ENCODE data around the gene KCNJ11. TPM values are rescaled to one million over a fixed set of nuclear protein-coding genes. Genes with fewer than 3 reads are reported as not detected.
"Not testable (repeated sequence)": the region's sequence is repeated elsewhere in the genome, so short reads cannot be mapped to it uniquely, and the experiment has no call there.

KCNJ11 gene
- 0.55 TPM for polyA plus RNA-seq (2012; ENCODE audit: missing spikeins)

DNA sequence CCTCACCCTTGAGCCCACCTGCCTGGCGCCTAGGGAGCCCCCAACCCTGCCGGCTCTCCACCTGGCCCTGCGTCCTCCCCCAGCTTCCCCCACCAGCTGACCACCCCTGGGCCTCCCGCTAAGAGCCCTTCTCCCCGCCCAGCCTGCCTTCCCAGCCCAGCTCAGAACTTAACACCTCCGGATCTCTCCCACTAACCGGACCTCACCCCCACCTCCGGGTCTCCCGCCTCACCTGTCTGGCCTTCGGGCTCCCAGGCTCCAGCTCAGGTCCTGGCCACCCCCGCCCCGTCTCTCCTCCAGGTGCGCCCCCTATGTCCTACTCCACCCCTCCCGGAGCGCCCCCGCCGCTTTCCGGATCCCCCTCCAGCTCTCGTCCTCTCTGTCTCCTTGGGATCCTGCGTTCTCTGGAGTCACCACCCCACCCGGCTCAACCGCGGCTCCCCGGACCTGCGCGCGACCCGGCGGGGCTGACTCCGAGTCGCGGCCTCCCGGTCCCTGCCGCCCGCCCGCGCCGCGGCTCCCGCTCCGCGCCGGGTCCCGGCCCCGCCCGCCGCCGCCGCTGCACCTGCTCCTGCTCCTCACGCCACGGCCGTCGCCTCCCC lies at the start of gene KCNJ11:
Gene KCNJ11 (minus strand): TSS at position 51 of the 602 bp plus-strand sequence. CDS start 568 bp downstream, outside the sequence.
- no peak for DNase-seq (ENCODE audit: insufficient read length)
- FAIRE-seq: peak; percentile 17
- no peak for TF ChIP-seq TAF1 (IDR thresholded peaks at IDR 0.05; ENCODE audit: borderline replicate concordance, low read depth, low read length)
- no peak for TF ChIP-seq POLR2A (IDR thresholded peaks at IDR 0.05; ENCODE audit: low read depth, low read length)

DNA sequence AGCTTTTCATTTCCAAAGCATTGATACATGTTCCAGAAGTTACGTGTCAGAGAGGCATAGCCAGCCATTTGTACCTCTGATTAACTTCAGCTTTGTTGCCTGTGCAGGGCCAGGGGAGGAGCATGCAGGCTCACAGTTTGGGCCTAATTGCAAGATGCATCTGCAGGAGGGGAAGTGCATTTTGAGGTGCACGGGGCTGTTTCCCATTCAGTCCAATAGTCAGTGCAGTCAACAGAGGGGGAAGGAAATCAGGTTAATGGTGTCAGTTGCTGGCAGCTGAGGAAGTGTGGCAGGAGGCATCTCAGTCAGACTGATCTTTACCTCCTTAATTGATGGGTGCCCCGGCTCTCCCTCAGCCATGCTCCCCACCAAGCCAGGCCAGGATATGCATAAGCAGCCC lies 48.9 kb upstream of the KCNJ11 start:
- TF ChIP-seq POLR2A (IDR thresholded peaks at IDR 0.05; ENCODE audit: low read depth, low read length) (no peak), POLR2AphosphoS5 (IDR thresholded peaks at IDR 0.05; ENCODE audit: low read depth, low read length) (no peak), TAF1 (IDR thresholded peaks at IDR 0.05; ENCODE audit: borderline replicate concordance, low read depth, low read length) (no peak)
- FAIRE-seq: no peak
- DNase-seq (ENCODE audit: insufficient read length): no peak

DNA sequence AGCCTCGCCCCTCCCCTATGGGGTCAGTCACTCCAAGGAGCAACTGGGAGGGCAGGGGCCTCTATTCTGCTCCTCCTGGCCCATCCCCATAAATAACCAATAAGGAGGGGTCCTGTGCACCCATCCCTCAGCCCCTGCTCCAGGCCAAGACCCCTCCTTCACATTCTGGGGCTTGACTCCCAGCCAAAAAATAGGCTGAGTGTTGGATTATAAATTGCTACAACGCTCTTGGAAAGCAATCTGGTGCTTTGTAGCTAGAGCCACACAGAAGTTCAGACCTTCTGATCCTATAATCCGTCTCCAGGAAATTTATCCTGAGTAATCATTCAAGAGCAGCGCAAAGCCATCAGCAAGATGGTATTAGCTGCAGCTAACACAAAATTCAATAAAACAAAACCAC lies 45.6 kb upstream of the KCNJ11 start:
- no peak for FAIRE-seq
- no peak for TF ChIP-seq POLR2A (IDR thresholded peaks at IDR 0.05; ENCODE audit: low read depth, low read length)
- TF ChIP-seq TAF1 (IDR thresholded peaks at IDR 0.05; ENCODE audit: borderline replicate concordance, low read depth, low read length): no peak
- TF ChIP-seq POLR2AphosphoS5 (IDR thresholded peaks at IDR 0.05; ENCODE audit: low read depth, low read length): no peak
- DNase-seq (ENCODE audit: insufficient read length): no peak

DNA sequence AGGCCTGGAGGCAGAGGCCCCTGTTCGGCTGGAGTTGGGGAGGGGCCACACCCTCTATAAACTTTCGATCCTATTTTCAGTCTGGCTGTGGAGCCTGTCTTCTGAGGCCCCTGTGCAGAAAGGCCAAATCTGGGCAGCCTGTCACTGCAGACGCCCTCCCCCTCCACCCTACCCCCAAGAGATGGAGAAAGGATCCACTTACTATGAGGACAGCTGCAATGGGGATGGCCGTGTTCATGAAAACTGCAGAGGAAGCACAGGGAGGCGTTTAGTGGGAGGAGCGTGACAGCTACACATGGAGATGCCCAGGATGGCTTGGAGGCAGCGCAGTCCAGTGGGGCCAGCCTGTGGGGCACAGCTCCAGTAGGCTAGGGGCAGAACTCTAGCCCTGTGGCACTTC lies 43.5 kb upstream of the KCNJ11 start:
- FAIRE-seq (no peak), DNase-seq (ENCODE audit: insufficient read length) (no peak)

DNA sequence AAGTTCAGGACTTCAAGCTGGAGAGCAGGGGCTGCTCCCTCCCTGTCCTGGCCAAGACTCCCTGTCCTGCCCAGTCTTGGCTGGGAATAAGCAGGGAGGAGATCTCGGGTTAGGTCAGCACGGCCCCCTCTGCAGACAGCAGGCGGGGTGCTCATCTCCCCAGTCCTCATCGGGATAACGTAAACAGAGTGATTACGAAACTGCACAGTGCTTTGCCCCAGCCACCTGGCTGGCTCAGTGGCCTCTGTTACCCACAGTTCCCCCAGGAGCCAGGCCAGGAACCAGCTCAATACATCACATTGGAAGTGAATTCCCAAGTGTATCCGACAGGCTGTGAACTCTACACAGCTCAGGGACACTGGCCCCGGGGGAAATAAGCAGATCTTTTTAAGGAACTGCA lies 42.7 kb upstream of the KCNJ11 start:
- no peak for TF ChIP-seq POLR2AphosphoS5 (IDR thresholded peaks at IDR 0.05; ENCODE audit: low read depth, low read length)
- TF ChIP-seq POLR2A (IDR thresholded peaks at IDR 0.05; ENCODE audit: low read depth, low read length): no peak
- FAIRE-seq: no peak

More for the DNA sequence above, 43.5 kb upstream of the KCNJ11 start:
- TF ChIP-seq TAF1 (IDR thresholded peaks at IDR 0.05; ENCODE audit: borderline replicate concordance, low read depth, low read length) (no peak), POLR2AphosphoS5 (IDR thresholded peaks at IDR 0.05; ENCODE audit: low read depth, low read length) (no peak), POLR2A (IDR thresholded peaks at IDR 0.05; ENCODE audit: low read depth, low read length) (no peak)

DNA sequence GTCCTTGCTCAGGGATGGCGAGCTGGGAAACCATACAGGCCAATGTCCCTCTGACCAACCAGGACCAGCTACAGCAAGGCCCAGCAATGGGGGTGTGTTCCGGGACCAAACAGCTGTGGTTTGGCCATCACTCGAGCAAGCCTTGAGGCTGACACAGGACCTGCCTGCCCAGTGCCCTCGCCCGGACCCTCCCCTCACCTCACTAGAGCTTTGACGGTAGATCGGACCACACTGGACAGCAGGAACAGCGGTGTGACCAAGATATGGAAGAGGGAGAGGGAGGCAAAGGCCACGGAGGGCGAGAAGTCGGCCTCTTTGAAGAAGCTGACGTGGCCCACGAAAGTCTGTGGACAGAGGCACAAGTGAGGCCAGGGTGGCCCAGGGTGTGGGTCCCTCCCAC lies 42.2 kb upstream of the KCNJ11 start:
- TF ChIP-seq POLR2AphosphoS5 (IDR thresholded peaks at IDR 0.05; ENCODE audit: low read depth, low read length) (no peak), TAF1 (IDR thresholded peaks at IDR 0.05; ENCODE audit: borderline replicate concordance, low read depth, low read length) (no peak), POLR2A (IDR thresholded peaks at IDR 0.05; ENCODE audit: low read depth, low read length) (no peak)
- DNase-seq (ENCODE audit: insufficient read length) (no peak), FAIRE-seq (no peak)

More for the DNA sequence above, 42.7 kb upstream of the KCNJ11 start:
- DNase-seq (ENCODE audit: insufficient read length): no peak

DNA sequence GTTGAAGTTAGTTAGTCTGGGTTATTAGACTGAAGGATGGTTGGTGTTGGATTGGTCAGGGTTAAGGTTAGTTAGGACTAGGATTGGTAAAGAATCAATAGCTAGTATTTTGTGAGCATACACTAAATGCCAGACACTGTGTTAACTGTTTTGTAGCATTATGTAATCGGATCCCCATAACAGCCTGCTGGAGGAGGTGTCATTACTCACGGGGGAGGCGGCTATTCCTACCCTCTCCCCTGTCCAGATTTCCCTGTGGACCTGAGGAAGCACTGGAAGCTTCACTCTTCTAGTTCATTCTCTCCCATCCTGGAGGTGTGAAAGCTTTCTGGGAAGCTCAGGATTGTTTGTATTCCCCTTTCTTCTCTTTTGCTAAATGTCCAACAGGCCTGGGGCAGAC lies 40.5 kb upstream of the KCNJ11 start:
- TF ChIP-seq POLR2AphosphoS5 (IDR thresholded peaks at IDR 0.05; ENCODE audit: low read depth, low read length) (no peak), POLR2A (IDR thresholded peaks at IDR 0.05; ENCODE audit: low read depth, low read length) (no peak), TAF1 (IDR thresholded peaks at IDR 0.05; ENCODE audit: borderline replicate concordance, low read depth, low read length) (no peak)
- DNase-seq (ENCODE audit: insufficient read length): no peak
- FAIRE-seq: no peak

DNA sequence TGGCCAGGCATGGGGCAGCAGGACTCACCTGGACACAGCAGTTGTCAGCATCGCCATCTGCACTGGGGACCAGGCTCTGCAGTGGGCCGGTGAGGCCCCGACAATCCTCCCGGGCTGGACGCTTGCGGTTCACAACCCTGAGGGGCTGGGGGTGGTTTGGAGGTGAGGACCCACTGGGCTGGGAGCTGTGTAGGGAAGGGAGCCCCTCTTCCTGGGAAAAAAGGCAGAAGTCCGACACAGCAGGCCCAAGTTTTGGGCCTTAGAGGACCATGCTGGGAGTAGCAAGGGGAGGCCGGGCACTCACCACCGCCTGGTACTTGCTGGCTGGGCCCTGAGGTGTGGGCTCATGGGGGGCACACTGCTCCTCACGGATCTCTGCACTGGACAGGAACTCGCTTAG lies 39.8 kb upstream of the KCNJ11 start:
- DNase-seq (ENCODE audit: insufficient read length) (no peak), FAIRE-seq (no peak)
- TF ChIP-seq TAF1 (IDR thresholded peaks at IDR 0.05; ENCODE audit: borderline replicate concordance, low read depth, low read length) (no peak), POLR2AphosphoS5 (IDR thresholded peaks at IDR 0.05; ENCODE audit: low read depth, low read length) (no peak)

DNA sequence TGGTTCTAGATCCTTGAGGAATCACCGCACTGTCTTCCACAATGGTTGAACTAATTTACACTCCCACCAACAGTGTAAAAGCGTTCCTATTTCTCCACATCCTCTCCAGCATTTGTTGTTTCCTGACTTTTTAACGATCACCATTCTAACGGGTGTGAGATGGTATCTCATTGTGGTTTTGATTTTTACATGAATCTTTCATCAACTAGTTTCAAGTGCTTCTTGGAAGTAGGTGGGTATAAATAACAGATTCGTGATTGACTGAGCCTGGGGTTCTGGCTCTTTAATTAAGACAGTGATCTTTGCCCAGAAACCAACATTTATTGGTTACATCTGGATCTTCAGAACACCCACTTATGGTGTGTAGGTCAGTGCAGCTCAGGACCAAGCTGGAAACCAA lies 37.8 kb upstream of the KCNJ11 start:
- DNase-seq (ENCODE audit: insufficient read length); FAIRE-seq: not testable (repeated sequence)

DNA sequence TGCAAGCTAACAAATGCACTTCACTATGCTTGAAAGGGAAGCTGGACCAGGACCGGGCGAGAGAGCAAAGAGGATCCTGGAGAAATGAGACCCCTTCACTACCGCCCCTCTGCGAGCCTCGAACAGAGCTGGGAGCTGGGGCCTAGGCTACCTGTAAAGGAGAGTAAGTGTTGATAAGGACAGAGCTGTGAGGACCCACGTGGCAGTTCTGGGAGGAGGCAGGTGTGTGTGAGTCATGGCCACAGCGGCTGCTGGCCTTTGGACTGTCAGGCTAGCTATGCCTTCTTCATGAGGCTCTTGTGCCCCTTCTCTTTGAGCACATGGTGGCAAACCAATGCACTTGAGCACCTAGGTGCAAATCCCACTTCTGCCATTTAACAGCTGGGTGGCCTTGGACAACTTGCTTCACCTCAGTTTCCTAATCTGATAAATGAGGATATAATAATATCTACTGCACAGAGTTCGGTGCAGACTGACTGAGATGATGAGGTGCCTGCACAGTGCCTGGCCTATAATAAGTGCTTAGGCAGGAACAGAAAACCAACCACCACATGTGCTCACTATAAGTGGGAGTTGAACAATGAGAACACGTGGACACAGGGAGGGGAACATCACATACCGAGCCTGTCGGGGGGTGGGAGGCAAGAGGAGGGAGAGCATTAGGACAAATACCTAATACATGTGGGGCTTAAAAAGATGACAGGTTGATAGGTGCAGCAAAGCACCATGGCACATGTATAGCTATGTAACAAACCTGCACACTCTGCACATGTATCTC lies 35.3 kb upstream of the KCNJ11 start:
- no peak for TF ChIP-seq TAF1 (IDR thresholded peaks at IDR 0.05; ENCODE audit: borderline replicate concordance, low read depth, low read length)
- no peak for TF ChIP-seq POLR2A (IDR thresholded peaks at IDR 0.05; ENCODE audit: low read depth, low read length)
- FAIRE-seq (no peak), DNase-seq (ENCODE audit: insufficient read length) (no peak)

DNA sequence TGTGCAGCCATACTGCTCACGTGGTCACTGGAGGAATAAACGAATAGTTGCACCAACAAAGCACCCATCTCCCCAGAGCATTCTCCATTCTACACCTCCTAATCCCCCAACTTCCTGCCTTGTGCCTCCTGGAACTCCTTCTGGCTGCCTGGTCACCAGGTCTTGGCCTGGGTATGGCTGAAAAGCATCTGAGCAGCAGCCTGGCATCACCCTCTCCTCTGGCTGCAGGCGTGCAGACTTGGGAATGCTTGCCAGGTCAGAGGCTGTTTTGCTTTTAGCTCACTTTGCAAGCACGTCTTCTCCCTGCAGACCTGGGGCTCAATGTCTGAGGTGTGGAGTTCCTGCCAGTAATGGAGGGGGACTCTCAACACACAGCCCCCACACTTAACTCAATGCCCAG lies 33.3 kb upstream of the KCNJ11 start:
- FAIRE-seq: no peak
- no peak for DNase-seq (ENCODE audit: insufficient read length)
- TF ChIP-seq TAF1 (IDR thresholded peaks at IDR 0.05; ENCODE audit: borderline replicate concordance, low read depth, low read length) (no peak), POLR2A (IDR thresholded peaks at IDR 0.05; ENCODE audit: low read depth, low read length) (no peak), POLR2AphosphoS5 (IDR thresholded peaks at IDR 0.05; ENCODE audit: low read depth, low read length) (no peak)

DNA sequence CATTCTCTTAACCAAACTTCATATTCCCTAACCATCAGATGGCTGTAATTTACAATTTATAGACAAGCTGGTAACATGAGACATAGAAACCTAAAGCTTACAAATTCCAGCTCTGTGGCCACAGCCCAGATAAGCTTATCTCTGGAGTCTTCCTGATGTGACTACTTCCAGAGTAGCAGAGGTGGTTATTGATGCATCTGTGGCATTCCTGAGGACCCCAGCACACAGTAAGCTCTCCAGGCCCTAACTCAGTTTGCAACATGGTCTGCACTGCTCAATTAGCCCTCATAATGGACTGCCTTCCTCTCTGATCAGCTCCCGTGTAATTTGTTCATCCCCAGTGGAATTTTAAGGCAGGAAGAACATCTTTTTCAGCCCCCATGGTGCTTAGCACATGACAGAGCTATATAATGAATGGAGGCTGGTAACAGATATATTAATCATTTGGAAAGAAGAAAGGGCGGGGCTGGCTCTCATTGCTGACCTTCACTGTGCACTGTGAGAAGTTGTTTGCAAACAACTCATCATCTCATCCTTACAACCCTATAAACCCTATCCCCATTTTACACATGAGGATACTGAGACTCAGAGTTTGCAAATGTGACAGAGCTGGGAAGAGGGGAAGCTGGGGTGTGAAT lies 30.1 kb upstream of the KCNJ11 start:
- no peak for TF ChIP-seq POLR2A (IDR thresholded peaks at IDR 0.05; ENCODE audit: low read depth, low read length)
- no peak for TF ChIP-seq POLR2AphosphoS5 (IDR thresholded peaks at IDR 0.05; ENCODE audit: low read depth, low read length)
- TF ChIP-seq TAF1 (IDR thresholded peaks at IDR 0.05; ENCODE audit: borderline replicate concordance, low read depth, low read length): no peak
- no peak for FAIRE-seq
- no peak for DNase-seq (ENCODE audit: insufficient read length)

Data from GM12892 (cell line).